SK-N-SH (cell line): ENCODE measurements around the gene SECTM1. TPM values are rescaled to one million over a fixed set of nuclear protein-coding genes. Genes with fewer than 3 reads are reported as not detected.

ENCODE experiments used
- CTCF ChIA-PET: fragments of 300-600, 350-600 bp; formaldehyde crosslinking; extraction: SDS; loops from one replicate; lab custom pipeline; 2021; lab: Yijun Ruan, JAX
- POLR2A ChIA-PET: fragments of 350-600 bp; sonication (Branson Sonifier 250); formaldehyde crosslinking; extraction: SDS; loops from one replicate; lab custom pipeline; 2020; ENCODE audit warnings: antibody characterized with exemption, inconsistent platforms; lab: Yijun Ruan, JAX
- DNase-seq: peaks from one replicate; pipeline ENCODE4 v3.0.0; 2012
- H2AFZ ChIP-seq: fragments of 200-600 bp; sonication (generic); 2 replicates; pipeline ENCODE4 v1.8.1; 2016; ENCODE audit warnings: antibody characterized with exemption, mild to moderate bottlenecking, low read depth
- H3F3A ChIP-seq: fragments of 200-600 bp; sonication (generic); replicated peaks from 2 replicates; pipeline ENCODE3; 2016; ENCODE audit warnings: antibody characterized with exemption, mild to moderate bottlenecking; ENCODE audit not compliant: insufficient read depth
- H3K27ac ChIP-seq, 2 experiments: fragments of 200-500 bp in 1 of 2; fragments of 200-600 bp in 1 of 2; sonication (Bioruptor generic) in 1 of 2; sonication (generic), shearing (Covaris generic) in 1 of 2; 2 replicates each; pipeline versions ENCODE4 v1.5.1 to v1.6.1; 2014 to 2016; ENCODE audit warnings: low read depth in 2 of 2, inconsistent platforms in 1 of 2, low read length in 1 of 2, mild to moderate bottlenecking in 1 of 2, mixed read lengths in 1 of 2
- H3K27me3 ChIP-seq: fragments of 200-600 bp; sonication (generic), shearing (Covaris generic); 2 replicates; pipeline ENCODE4 v1.6.1; 2016; ENCODE audit warnings: mixed run types; ENCODE audit not compliant: insufficient read depth
- H3K36me3 ChIP-seq, 2 experiments: fragments of 200-500 bp in 1 of 2; fragments of 200-600 bp in 1 of 2; sonication (Bioruptor generic) in 1 of 2; sonication (generic) in 1 of 2; replicated peaks in 1 of 2; 2 replicates each; pipeline versions ENCODE3 to v1.5.1; 2014 to 2016; ENCODE audit warnings: low read length in 1 of 2, mild to moderate bottlenecking in 1 of 2; ENCODE audit not compliant: insufficient read depth in 2 of 2, control insufficient read depth in 1 of 2
- H3K4me1 ChIP-seq, 2 experiments: fragments of 200-500 bp in 1 of 2; fragments of 200-600 bp in 1 of 2; sonication (Bioruptor generic) in 1 of 2; sonication (generic), shearing (Covaris generic) in 1 of 2; 2 replicates each; pipeline versions ENCODE4 v1.5.1 to v1.6.1; 2014 to 2016; ENCODE audit warnings: low read depth in 1 of 2, low read length in 1 of 2, mixed run types in 1 of 2; ENCODE audit not compliant: insufficient read depth in 2 of 2, control insufficient read depth in 1 of 2
- H3K4me2 ChIP-seq: fragments of 200-600 bp; sonication (generic), shearing (Covaris generic); 2 replicates; pipeline ENCODE4 v1.6.1; 2017; ENCODE audit warnings: mixed run types
- H3K4me3 ChIP-seq, 2 experiments: fragments of 200-500 bp in 1 of 2; fragments of 200-600 bp in 1 of 2; sonication (Bioruptor generic) in 1 of 2; sonication (generic), shearing (Covaris generic) in 1 of 2; 2 replicates each; pipeline versions ENCODE4 v1.5.1 to v1.8.1; 2014 to 2016; ENCODE audit warnings: low read depth in 2 of 2, inconsistent platforms in 1 of 2, low read length in 1 of 2, mild to moderate bottlenecking in 1 of 2, mixed read lengths in 1 of 2, moderate library complexity in 1 of 2
- H3K79me2 ChIP-seq: fragments of 200-600 bp; sonication (generic); 2 replicates; pipeline ENCODE4 v1.8.1; 2017; ENCODE audit warnings: mild to moderate bottlenecking; ENCODE audit not compliant: insufficient read depth
- H3K9ac ChIP-seq: fragments of 200-600 bp; sonication (generic); 2 replicates; pipeline ENCODE4 v1.6.1; 2017; ENCODE audit warnings: mixed run types
- H3K9me2 ChIP-seq: fragments of 200-600 bp; sonication (generic); 2 replicates; pipeline ENCODE4 v1.6.1; 2017; ENCODE audit warnings: mixed run types
- H3K9me3 ChIP-seq: fragments of 200-600 bp; sonication (generic); 2 replicates; pipeline ENCODE4 v1.6.1; 2017; ENCODE audit warnings: mixed run types, mild to moderate bottlenecking, moderate library complexity
- H4K20me1 ChIP-seq: fragments of 200-600 bp; sonication (generic); 2 replicates; pipeline ENCODE4 v1.6.1; 2017; ENCODE audit warnings: mild to moderate bottlenecking, mixed run types; ENCODE audit not compliant: insufficient read depth
- CTCF ChIP-seq: fragments of 200-600 bp; sonication (generic); IDR thresholded peaks from 2 replicates; pipeline ENCODE4 v1.6.1; 2017; ENCODE audit warnings: antibody characterized with exemption, mild to moderate bottlenecking, moderate library complexity
- GABPA ChIP-seq: IDR thresholded peaks from 2 replicates; pipeline ENCODE4 v1.4.0; 2012; ENCODE audit warnings: low read depth, mild to moderate bottlenecking
- GATA2 ChIP-seq: sonication (generic); formaldehyde crosslinking; IDR thresholded peaks from 2 replicates; pipeline ENCODE4 v1.5.0; 2020; ENCODE audit warnings: mild to moderate bottlenecking, missing genetic modification reagents
- JUND ChIP-seq: IDR thresholded peaks from 2 replicates; pipeline ENCODE4 v1.4.0; 2012
- MAX ChIP-seq: IDR thresholded peaks from 2 replicates; pipeline ENCODE4 v1.4.0; 2012; ENCODE audit warnings: low read depth
- MEF2A ChIP-seq: IDR thresholded peaks from 2 replicates; pipeline ENCODE4 v1.4.0; 2012; ENCODE audit warnings: low read depth, borderline replicate concordance
- MXI1 ChIP-seq: IDR thresholded peaks from 2 replicates; pipeline ENCODE4 v1.6.1; 2012; ENCODE audit warnings: mild to moderate bottlenecking, low read depth, low read length, improper control_type of control experiment
- NRF1 ChIP-seq: IDR thresholded peaks from 2 replicates; pipeline ENCODE4 v1.6.1; 2012; ENCODE audit warnings: low read depth, mild to moderate bottlenecking, low read length
- RAD21 ChIP-seq: IDR thresholded peaks from 2 replicates; pipeline ENCODE4 v1.6.1; 2012; ENCODE audit warnings: mild to moderate bottlenecking, low read length
- RFX5 ChIP-seq: IDR thresholded peaks from 2 replicates; pipeline ENCODE4 v1.6.1; 2012; ENCODE audit warnings: mild to moderate bottlenecking, improper control_type of control experiment, low read length
- SIN3A ChIP-seq: IDR thresholded peaks from 2 replicates; pipeline ENCODE4 v1.6.1; 2012; ENCODE audit warnings: low read depth, mild to moderate bottlenecking, low read length, moderate library complexity, borderline replicate concordance
- TAF1 ChIP-seq: IDR thresholded peaks from 2 replicates; pipeline ENCODE4 v1.6.1; 2012; ENCODE audit warnings: low read depth, mild to moderate bottlenecking, low read length, moderate library complexity, borderline replicate concordance
- TCF12 ChIP-seq: IDR thresholded peaks from 2 replicates; pipeline ENCODE4 v1.4.0; 2012
- TEAD4 ChIP-seq: IDR thresholded peaks from 2 replicates; pipeline ENCODE4 v1.4.0; 2012; ENCODE audit warnings: mild to moderate bottlenecking, borderline replicate concordance; ENCODE audit not compliant: insufficient read depth
- WGBS: methylation state at CpG from one replicate; pipeline ENCODE4 v1.1.6; 2017; ENCODE audit warnings: low lambda C conversion rate; 5-methylcytosine and 5-hydroxymethylcytosine counted together
- polyA plus RNA-seq, 3 experiments: library from polyadenylated mRNA; depleted of rRNA; stranded (reverse); fragments of >200 nt; gene quantifications; 2 replicates each; pipeline ENCODE4 v1.2.3, GENCODE V29; 2012
- TF ChIP-seq, protein P1 (sequence below): IDR thresholded peaks from 2 replicates; pipeline ENCODE4 v1.4.0; 2012; ENCODE audit warnings: low read depth, borderline replicate concordance
- TF ChIP-seq, protein P2 (sequence below): IDR thresholded peaks from 2 replicates; pipeline ENCODE4 v1.6.1; 2012; ENCODE audit warnings: mild to moderate bottlenecking, low read depth, low read length, moderate library complexity

The SECTM1 gene
- polyA plus RNA-seq, 1 of the 3 experiments (the other 2 are of a cell fraction), result 3.8 TPM

DNA sequence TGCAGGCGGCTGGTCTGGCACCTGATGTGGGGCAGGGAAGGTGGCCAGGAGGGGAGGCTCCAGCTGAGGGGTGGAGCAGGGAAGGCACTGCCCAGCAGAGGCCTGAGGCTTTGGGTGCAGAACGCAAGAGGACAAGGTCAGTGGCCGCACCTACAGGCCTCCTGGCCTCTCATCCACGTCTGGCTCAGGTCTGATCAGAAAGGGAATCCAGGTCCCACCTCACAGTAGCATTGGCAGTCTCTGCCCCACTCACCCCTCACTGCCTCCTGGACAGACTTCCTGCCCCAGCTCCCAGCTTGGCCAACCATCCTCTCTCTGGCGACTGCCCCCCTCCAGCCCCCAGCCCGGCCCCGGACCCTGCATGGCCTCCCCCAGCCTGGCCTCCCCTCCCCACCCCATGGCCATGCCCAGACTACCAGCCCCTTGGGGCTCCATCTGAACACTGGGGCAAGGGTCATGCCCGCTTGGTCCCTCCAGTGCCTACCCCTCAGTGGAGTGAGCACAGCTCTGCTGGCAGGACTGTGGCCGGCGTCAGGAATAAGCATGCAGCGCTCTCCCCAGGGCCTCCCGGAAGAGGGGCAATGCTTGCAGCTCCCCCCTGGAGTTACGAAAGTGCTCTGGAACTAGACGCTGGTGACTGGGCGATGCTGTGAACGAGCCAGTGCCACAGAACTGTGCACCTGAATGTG is 42.6 kb upstream of the SECTM1 start:
- POLR2A ChIA-PET, result no interaction called here
- peaks cover 88% of the 10 kb centered on the region for H3K27me3 ChIP-seq
- CTCF ChIA-PET, result interaction anchor here (0.6 to 3.1 kb wide), 7 partner anchors 9 to 1854 kb away, joined by 3 to 20 read pairs (median 4); no protein-coding TSS in a partner anchor

More for the DNA sequence above, 42.6 kb upstream of the SECTM1 start:
- H3K36me3 ChIP-seq, result no peaks in the 10 kb centered on the region
- no peaks in the 10 kb centered on the region for H3K79me2 ChIP-seq
- no peak overlapping the region for H3K9ac ChIP-seq
- no peaks in the 10 kb centered on the region for H3K9me3 ChIP-seq
- H2AFZ ChIP-seq, result no peak overlapping the region
- no peaks in the 10 kb centered on the region for H4K20me1 ChIP-seq
- WGBS, result 45% methylated on average over 14 of the region's 16 CpGs
- peaks cover 0 to 29% of the 10 kb centered on the region in 2 experiments; a peak in 2 of 4 replicates for H3K4me1 ChIP-seq
- H3K27ac ChIP-seq, result no peak overlapping the region
- TF ChIP-seq MXI1, result no peak
- TF ChIP-seq MEF2A, result no peak
- TF ChIP-seq JUND, result no peak
- TF ChIP-seq RAD21, result no peak
- no peak for TF ChIP-seq RFX5
- TF ChIP-seq TEAD4, result no peak
- no peak for TF ChIP-seq GATA2 (CRISPR knock-in tag)
- TF ChIP-seq, protein P1, sequence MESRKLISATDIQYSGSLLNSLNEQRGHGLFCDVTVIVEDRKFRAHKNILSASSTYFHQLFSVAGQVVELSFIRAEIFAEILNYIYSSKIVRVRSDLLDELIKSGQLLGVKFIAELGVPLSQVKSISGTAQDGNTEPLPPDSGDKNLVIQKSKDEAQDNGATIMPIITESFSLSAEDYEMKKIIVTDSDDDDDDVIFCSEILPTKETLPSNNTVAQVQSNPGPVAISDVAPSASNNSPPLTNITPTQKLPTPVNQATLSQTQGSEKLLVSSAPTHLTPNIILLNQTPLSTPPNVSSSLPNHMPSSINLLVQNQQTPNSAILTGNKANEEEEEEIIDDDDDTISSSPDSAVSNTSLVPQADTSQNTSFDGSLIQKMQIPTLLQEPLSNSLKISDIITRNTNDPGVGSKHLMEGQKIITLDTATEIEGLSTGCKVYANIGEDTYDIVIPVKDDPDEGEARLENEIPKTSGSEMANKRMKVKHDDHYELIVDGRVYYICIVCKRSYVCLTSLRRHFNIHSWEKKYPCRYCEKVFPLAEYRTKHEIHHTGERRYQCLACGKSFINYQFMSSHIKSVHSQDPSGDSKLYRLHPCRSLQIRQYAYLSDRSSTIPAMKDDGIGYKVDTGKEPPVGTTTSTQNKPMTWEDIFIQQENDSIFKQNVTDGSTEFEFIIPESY, result no peak
- TF ChIP-seq CTCF, result no peak
- TF ChIP-seq NRF1, result no peak
- TF ChIP-seq TCF12, result no peak
- TF ChIP-seq, protein P2, sequence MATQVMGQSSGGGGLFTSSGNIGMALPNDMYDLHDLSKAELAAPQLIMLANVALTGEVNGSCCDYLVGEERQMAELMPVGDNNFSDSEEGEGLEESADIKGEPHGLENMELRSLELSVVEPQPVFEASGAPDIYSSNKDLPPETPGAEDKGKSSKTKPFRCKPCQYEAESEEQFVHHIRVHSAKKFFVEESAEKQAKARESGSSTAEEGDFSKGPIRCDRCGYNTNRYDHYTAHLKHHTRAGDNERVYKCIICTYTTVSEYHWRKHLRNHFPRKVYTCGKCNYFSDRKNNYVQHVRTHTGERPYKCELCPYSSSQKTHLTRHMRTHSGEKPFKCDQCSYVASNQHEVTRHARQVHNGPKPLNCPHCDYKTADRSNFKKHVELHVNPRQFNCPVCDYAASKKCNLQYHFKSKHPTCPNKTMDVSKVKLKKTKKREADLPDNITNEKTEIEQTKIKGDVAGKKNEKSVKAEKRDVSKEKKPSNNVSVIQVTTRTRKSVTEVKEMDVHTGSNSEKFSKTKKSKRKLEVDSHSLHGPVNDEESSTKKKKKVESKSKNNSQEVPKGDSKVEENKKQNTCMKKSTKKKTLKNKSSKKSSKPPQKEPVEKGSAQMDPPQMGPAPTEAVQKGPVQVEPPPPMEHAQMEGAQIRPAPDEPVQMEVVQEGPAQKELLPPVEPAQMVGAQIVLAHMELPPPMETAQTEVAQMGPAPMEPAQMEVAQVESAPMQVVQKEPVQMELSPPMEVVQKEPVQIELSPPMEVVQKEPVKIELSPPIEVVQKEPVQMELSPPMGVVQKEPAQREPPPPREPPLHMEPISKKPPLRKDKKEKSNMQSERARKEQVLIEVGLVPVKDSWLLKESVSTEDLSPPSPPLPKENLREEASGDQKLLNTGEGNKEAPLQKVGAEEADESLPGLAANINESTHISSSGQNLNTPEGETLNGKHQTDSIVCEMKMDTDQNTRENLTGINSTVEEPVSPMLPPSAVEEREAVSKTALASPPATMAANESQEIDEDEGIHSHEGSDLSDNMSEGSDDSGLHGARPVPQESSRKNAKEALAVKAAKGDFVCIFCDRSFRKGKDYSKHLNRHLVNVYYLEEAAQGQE, result no peak
- TF ChIP-seq MAX, result no peak
- TF ChIP-seq TAF1, result no peak
- TF ChIP-seq SIN3A, result no peak
- TF ChIP-seq GABPA, result no peak
- TF ChIP-seq, all 33 proteins: peak for 0
- no peaks in the 10 kb centered on the region for H3K9me2 ChIP-seq
- no peak overlapping the region; the same call in 1 of the 2 replicates for H3K4me2 ChIP-seq
- H3K4me3 ChIP-seq, result no peak overlapping the region
- DNase-seq, result no peak
- H3F3A ChIP-seq, result peaks cover 9% of the 10 kb centered on the region
